ENCODE measurements around the gene DPP3.
A peak's percentile ranks its signal among the peaks of the same experiment; 100 is the strongest.

DPP3 gene

DNA sequence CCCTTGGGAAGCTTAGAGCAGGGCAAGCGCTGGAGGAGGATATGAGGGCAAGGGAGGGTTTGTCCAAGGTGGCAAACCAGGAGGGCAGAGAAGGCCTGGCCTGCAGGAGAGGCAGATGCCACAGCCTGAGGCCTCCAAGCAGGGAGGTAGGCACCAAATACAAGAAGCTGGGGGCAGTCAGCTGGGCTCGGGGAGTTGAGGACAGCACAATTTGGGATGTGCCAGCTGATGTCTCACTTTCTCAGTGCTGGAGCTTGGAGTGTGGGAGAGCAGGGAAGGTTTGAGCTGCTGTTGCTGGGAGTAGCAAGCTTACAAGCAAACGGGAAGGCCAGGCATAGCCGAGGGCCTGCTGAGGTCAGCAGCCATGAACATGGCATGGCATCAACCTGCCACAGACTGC, 61.7 kb downstream of the DPP3 start:
- POLR2A ChIA-PET, result interaction anchor here (0.6 kb wide), 1 partner anchor 304 kb away, joined by 3 read pairs; no protein-coding TSS in a partner anchor
- Histone ChIP-seq H3K4me1 (ENCODE audit: control insufficient read depth, insufficient read depth, low read length) (no peaks in the 10 kb centered on the region), H3K9me3 (ENCODE audit: control insufficient read depth, insufficient read depth, low read depth, low read length) (no peaks in the 10 kb centered on the region), H3K36me3 (ENCODE audit: control insufficient read depth in 2 of 2, insufficient read depth in 1 of 2, low read length in 2 of 2) (peaks cover 0 to 48% of the 10 kb centered on the region in 2 experiments; a peak in 2 of 3 replicates), H3K27ac (ENCODE audit: extremely low read depth, low read depth, low read length) (no peak overlapping the region), H3K4me3 (ENCODE audit: low read depth, low read length) (no peak overlapping the region)
- CTCF ChIA-PET, result interaction anchor here (0.6 kb wide), 1 partner anchor 609 kb away, joined by 3 read pairs; no protein-coding TSS in a partner anchor
- TF ChIP-seq ZNF610 (tag by site-specific recombination; IDR thresholded peaks at IDR 0.05; ENCODE audit: borderline replicate concordance), result no peak
- TF ChIP-seq HOXA7 (CRISPR knock-in tag; IDR thresholded peaks at IDR 0.05; ENCODE audit: borderline replicate concordance), result no peak
- TF ChIP-seq, protein P1, sequence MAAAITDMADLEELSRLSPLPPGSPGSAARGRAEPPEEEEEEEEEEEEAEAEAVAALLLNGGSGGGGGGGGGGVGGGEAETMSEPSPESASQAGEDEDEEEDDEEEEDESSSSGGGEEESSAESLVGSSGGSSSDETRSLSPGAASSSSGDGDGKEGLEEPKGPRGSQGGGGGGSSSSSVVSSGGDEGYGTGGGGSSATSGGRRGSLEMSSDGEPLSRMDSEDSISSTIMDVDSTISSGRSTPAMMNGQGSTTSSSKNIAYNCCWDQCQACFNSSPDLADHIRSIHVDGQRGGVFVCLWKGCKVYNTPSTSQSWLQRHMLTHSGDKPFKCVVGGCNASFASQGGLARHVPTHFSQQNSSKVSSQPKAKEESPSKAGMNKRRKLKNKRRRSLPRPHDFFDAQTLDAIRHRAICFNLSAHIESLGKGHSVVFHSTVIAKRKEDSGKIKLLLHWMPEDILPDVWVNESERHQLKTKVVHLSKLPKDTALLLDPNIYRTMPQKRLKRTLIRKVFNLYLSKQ (tag by site-specific recombination; IDR thresholded peaks at IDR 0.05; ENCODE audit: borderline replicate concordance), result no peak
- no peak for TF ChIP-seq ZNF302 (tag by site-specific recombination; IDR thresholded peaks at IDR 0.05; ENCODE audit: low read depth)
- TF ChIP-seq, protein P2, sequence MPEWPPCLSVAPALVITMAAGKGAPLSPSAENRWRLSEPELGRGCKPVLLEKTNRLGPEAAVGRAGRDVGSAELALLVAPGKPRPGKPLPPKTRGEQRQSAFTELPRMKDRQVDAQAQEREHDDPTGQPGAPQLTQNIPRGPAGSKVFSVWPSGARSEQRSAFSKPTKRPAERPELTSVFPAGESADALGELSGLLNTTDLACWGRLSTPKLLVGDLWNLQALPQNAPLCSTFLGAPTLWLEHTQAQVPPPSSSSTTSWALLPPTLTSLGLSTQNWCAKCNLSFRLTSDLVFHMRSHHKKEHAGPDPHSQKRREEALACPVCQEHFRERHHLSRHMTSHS (tag by site-specific recombination; IDR thresholded peaks at IDR 0.05), result no peak
- no peak for TF ChIP-seq KLF10 (tag by site-specific recombination; IDR thresholded peaks at IDR 0.05)
- TF ChIP-seq, protein P3, sequence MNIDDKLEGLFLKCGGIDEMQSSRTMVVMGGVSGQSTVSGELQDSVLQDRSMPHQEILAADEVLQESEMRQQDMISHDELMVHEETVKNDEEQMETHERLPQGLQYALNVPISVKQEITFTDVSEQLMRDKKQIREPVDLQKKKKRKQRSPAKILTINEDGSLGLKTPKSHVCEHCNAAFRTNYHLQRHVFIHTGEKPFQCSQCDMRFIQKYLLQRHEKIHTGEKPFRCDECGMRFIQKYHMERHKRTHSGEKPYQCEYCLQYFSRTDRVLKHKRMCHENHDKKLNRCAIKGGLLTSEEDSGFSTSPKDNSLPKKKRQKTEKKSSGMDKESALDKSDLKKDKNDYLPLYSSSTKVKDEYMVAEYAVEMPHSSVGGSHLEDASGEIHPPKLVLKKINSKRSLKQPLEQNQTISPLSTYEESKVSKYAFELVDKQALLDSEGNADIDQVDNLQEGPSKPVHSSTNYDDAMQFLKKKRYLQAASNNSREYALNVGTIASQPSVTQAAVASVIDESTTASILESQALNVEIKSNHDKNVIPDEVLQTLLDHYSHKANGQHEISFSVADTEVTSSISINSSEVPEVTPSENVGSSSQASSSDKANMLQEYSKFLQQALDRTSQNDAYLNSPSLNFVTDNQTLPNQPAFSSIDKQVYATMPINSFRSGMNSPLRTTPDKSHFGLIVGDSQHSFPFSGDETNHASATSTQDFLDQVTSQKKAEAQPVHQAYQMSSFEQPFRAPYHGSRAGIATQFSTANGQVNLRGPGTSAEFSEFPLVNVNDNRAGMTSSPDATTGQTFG (tag by site-specific recombination; IDR thresholded peaks at IDR 0.05; ENCODE audit: borderline replicate concordance), result no peak

DNA sequence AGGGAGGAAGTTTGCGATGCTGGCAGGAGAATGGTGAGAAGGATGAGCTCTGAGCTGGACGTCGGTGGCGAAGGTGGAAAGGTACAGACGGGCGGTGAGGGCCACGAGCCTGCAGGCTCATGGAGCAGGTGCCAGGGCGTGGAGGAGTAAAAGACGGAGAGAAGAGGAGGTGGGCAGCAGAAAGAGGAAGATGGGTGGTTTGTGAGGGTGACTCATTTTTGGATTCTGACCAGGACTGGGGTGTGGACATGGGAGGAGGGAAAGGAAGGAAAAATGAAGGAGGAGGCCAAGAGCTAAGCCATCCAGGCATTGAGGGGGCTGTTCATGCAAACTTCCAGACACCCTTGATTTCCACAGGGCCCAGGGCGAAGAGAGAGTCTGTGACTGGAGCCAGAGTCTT, 62.1 kb downstream of the DPP3 start:
- peaks cover 0 to 46% of the 10 kb centered on the region in 2 experiments; a peak in 2 of 3 replicates for H3K36me3 ChIP-seq (ENCODE audit: control insufficient read depth in 2 of 2, insufficient read depth in 1 of 2, low read length in 2 of 2)
- no peak overlapping the region for H3K4me3 ChIP-seq (ENCODE audit: low read depth, low read length)
- ChIA-PET CTCF (interaction anchor here (0.6 kb wide), 1 partner anchor 608 kb away, joined by 3 read pairs; no protein-coding TSS in a partner anchor), POLR2A (interaction anchor here (0.6 to 0.9 kb wide), 3 partner anchors 74 to 304 kb away, joined by 3 read pairs; no protein-coding TSS in a partner anchor)
- TF ChIP-seq, protein P4, sequence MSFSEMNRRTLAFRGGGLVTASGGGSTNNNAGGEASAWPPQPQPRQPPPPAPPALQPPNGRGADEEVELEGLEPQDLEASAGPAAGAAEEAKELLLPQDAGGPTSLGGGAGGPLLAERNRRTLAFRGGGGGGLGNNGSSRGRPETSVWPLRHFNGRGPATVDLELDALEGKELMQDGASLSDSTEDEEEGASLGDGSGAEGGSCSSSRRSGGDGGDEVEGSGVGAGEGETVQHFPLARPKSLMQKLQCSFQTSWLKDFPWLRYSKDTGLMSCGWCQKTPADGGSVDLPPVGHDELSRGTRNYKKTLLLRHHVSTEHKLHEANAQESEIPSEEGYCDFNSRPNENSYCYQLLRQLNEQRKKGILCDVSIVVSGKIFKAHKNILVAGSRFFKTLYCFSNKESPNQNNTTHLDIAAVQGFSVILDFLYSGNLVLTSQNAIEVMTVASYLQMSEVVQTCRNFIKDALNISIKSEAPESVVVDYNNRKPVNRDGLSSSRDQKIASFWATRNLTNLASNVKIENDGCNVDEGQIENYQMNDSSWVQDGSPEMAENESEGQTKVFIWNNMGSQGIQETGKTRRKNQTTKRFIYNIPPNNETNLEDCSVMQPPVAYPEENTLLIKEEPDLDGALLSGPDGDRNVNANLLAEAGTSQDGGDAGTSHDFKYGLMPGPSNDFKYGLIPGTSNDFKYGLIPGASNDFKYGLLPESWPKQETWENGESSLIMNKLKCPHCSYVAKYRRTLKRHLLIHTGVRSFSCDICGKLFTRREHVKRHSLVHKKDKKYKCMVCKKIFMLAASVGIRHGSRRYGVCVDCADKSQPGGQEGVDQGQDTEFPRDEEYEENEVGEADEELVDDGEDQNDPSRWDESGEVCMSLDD (tag by site-specific recombination; IDR thresholded peaks at IDR 0.05), result no peak
- TF ChIP-seq EGR2 (tag by site-specific recombination; IDR thresholded peaks at IDR 0.05; ENCODE audit: low read depth), result peak; percentile 95
- TF ChIP-seq, protein P2 (tag by site-specific recombination; IDR thresholded peaks at IDR 0.05), result no peak
- TF ChIP-seq ZNF521 (tag by site-specific recombination; IDR thresholded peaks at IDR 0.05), result no peak
- no peak for TF ChIP-seq ZNF366 (tag by site-specific recombination; conservative IDR thresholded peaks at IDR 0.05)
- peak; percentile 92 for TF ChIP-seq ZFHX2 (tag by site-specific recombination; conservative IDR thresholded peaks at IDR 0.05)
- TF ChIP-seq ZBTB7A (tag by site-specific recombination; IDR thresholded peaks at IDR 0.05; ENCODE audit: low read depth), result no peak
- no peaks in the 10 kb centered on the region for H3K9me3 ChIP-seq (ENCODE audit: control insufficient read depth, insufficient read depth, low read depth, low read length)
- no peak overlapping the region for H3K27ac ChIP-seq (ENCODE audit: extremely low read depth, low read depth, low read length)
- no peaks in the 10 kb centered on the region for H3K4me1 ChIP-seq (ENCODE audit: control insufficient read depth, insufficient read depth, low read length)
